HCT116 (cell line): ENCODE results near the gene TPSD1. TPM values are rescaled to one million over a fixed set of nuclear protein-coding genes. Genes with fewer than 3 reads are reported as not detected.
"Not testable (repeated sequence)": the region's sequence is repeated elsewhere in the genome, so short reads cannot be mapped to it uniquely, and the experiment has no call there.

Experiments used
- ATAC-seq: fragments of 200-7000 bp; cut with Tn5 transposase; 2 replicates; pipeline ENCODE4 v1.9.1; 2020; ENCODE audit warnings: mild to moderate bottlenecking, moderate library complexity
- BruUV-seq: library from RNA; stranded (reverse); fragments of 400-500 nt; replicated peaks from 2 replicates; lab custom pipeline; 2021; lab: Mats Ljungman, UMichigan
- CTCF ChIA-PET: fragments of 300-600 bp; sonication (Branson Sonifier 250); formaldehyde crosslinking; loops from one replicate; lab custom pipeline; 2021; ENCODE audit warnings: antibody characterized with exemption; lab: Charles Lee
- POLR2A ChIA-PET: fragments of 300-600, 350-600 bp; sonication (Branson Sonifier 250); formaldehyde crosslinking; loops from one replicate; lab custom pipeline; 2021; ENCODE audit warnings: antibody characterized with exemption; lab: Charles Lee
- RAD21 ChIA-PET, 2 experiments: fragments of 300-600 bp; sonication (Branson Sonifier 250); formaldehyde crosslinking; loops; one replicate each; lab custom pipeline; 2023; ENCODE audit warnings: low total read pairs in 2 of 2; ENCODE audit not compliant: uncharacterized antibody in 2 of 2, unreplicated experiment in 2 of 2, low non-redundant PET in 1 of 2; lab: Charles Lee
- DNase-seq: peaks from one replicate; pipeline ENCODE4 v3.0.0-alpha.2; 2010; ENCODE audit warnings: low read depth, low spot score
- H2AFZ ChIP-seq: fragments of 200-600 bp; shearing (Covaris generic), sonication (generic); 2 replicates; pipeline ENCODE4 v1.6.1; 2017; ENCODE audit warnings: low read depth, mixed run types, mixed read lengths, antibody characterized with exemption, low read length; ENCODE audit not compliant: poor library complexity, severe bottlenecking
- H3K27ac ChIP-seq: 2 replicates; pipeline ENCODE4 v1.5.1; 2012; ENCODE audit warnings: low read depth, low read length
- H3K27me3 ChIP-seq: fragments of 200-600 bp; sonication (generic); 2 replicates; pipeline ENCODE4 v1.6.1; 2016; ENCODE audit warnings: mixed run types, low read length, mixed read lengths; ENCODE audit not compliant: insufficient read depth
- H3K36me3 ChIP-seq, 2 experiments: fragments of 200-500 bp in 1 of 2; fragments of 200-600 bp in 1 of 2; sonication (Bioruptor generic) in 1 of 2; sonication (generic) in 1 of 2; 2 replicates each; pipeline versions ENCODE4 v1.5.1 to v1.6.1; 2014 to 2016; ENCODE audit warnings: low read length in 2 of 2, inconsistent platforms in 1 of 2, mixed read lengths in 1 of 2, mixed run types in 1 of 2; ENCODE audit not compliant: insufficient read depth in 2 of 2, control insufficient read depth in 1 of 2
- H3K4me1 ChIP-seq, 2 experiments: fragments of 200-600 bp in 1 of 2; sonication (generic) in 1 of 2; 2 replicates each; pipeline versions ENCODE4 v1.5.1 to v1.6.1; 2012 to 2017; ENCODE audit warnings: low read length in 2 of 2, inconsistent platforms in 1 of 2, mild to moderate bottlenecking in 1 of 2, mixed read lengths in 1 of 2, mixed run types in 1 of 2, moderate library complexity in 1 of 2; ENCODE audit not compliant: insufficient read depth in 2 of 2, control insufficient read depth in 1 of 2
- H3K4me2 ChIP-seq: fragments of 200-600 bp; sonication (generic); 2 replicates; pipeline ENCODE4 v1.6.1; 2017; ENCODE audit warnings: mixed run types, low read length, mixed read lengths
- H3K4me3 ChIP-seq, 2 experiments: fragments of 200-600 bp in 1 of 2; sonication (generic) in 1 of 2; replicated peaks in 1 of 2; 2 replicates each; pipeline ENCODE4 v1.5.1; 2011 to 2016; ENCODE audit warnings: low read length in 2 of 2, control low read depth in 1 of 2, low read depth in 1 of 2, mild to moderate bottlenecking in 1 of 2, mixed read lengths in 1 of 2, mixed run types in 1 of 2
- H3K79me2 ChIP-seq: fragments of 200-600 bp; sonication (generic); 2 replicates; pipeline ENCODE4 v1.6.1; 2017; ENCODE audit warnings: mild to moderate bottlenecking, mixed run types, low read length, moderate library complexity, mixed read lengths; ENCODE audit not compliant: insufficient read depth
- H3K9ac ChIP-seq: fragments of 200-600 bp; sonication (generic); 2 replicates; pipeline ENCODE4 v1.6.1; 2016; ENCODE audit warnings: low read length, mixed read lengths
- H3K9me2 ChIP-seq: fragments of 200-600 bp; sonication (generic), shearing (Covaris generic); 2 replicates; pipeline ENCODE4 v1.6.1; 2017; ENCODE audit warnings: mixed run types, mild to moderate bottlenecking, moderate library complexity; ENCODE audit not compliant: insufficient read depth
- H3K9me3 ChIP-seq, 2 experiments: fragments of 200-500 bp in 1 of 2; fragments of 200-600 bp in 1 of 2; sonication (Bioruptor generic) in 1 of 2; sonication (generic) in 1 of 2; 2 replicates each; pipeline ENCODE4 v1.6.1; 2014 to 2017; ENCODE audit warnings: low read length in 2 of 2, mixed read lengths in 2 of 2, inconsistent platforms in 1 of 2, low read depth in 1 of 2, mild to moderate bottlenecking in 1 of 2, mixed run types in 1 of 2, moderate library complexity in 1 of 2; ENCODE audit not compliant: control insufficient read depth in 1 of 2, insufficient read depth in 1 of 2
- H4K20me1 ChIP-seq: fragments of 200-600 bp; sonication (generic), shearing (Covaris generic); 2 replicates; pipeline ENCODE4 v1.6.1; 2017; ENCODE audit warnings: mixed run types, mild to moderate bottlenecking, moderate library complexity; ENCODE audit not compliant: insufficient read depth
- CBX3 ChIP-seq: IDR thresholded peaks from 2 replicates; pipeline ENCODE4 v1.6.1; 2012; ENCODE audit warnings: low read depth
- ELF1 ChIP-seq: IDR thresholded peaks from 2 replicates; pipeline ENCODE4 v1.6.1; 2012; ENCODE audit warnings: low read depth, borderline replicate concordance
- YY1 ChIP-seq: IDR thresholded peaks from 2 replicates; pipeline ENCODE4 v1.6.1; 2011; ENCODE audit warnings: low read length, low read depth, moderate library complexity, mild to moderate bottlenecking; ENCODE audit not compliant: insufficient replicate concordance; ENCODE audit errors: extremely low read depth
- intact Hi-C: fragments of 100-400 bp; cut with micrococcal nuclease; formaldehyde crosslinking; loops from 2 replicates; pipeline ENCODE4 v1.10.0; 2022
- total RNA-seq: library from RNA; stranded (reverse); gene quantifications from one replicate; pipeline ENCODE4 v1.2.1, GENCODE V29; 2021; ENCODE audit not compliant: unreplicated experiment

The TPSD1 gene
- total RNA-seq, 1 experiment from 2014 or later = not detected

DNA sequence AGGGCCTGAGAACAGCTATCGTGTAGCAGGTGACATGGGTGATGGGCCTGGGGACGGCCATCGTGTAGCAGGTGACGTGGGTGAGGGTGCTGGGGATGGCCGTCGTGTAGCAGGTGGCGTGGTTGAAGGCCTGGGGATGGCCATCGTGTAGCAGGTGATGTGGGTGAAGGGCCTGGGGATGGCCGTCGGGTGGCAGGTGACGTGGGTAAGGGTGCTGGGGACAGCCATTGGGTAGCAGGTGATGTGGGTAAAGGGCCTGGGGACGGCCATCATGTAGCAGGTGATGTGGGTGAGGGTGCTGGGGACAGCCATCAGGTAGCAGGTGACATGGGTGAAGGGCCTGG, 15.5 kb downstream of the TPSD1 start:
- Histone ChIP-seq H3K36me3 (no peaks in the 10 kb centered on the region), H3K9ac (no peak overlapping the region), H3K4me3 (no peak overlapping the region), H3K27ac (no peak overlapping the region), H4K20me1 (no peaks in the 10 kb centered on the region), H3K27me3 (no peaks in the 10 kb centered on the region), H3K4me1 (peaks cover 4 to 5% of the 10 kb centered on the region in 2 experiments; a peak in 3 of 4 replicates), H3K79me2 (no peaks in the 10 kb centered on the region), H2AFZ (no peak overlapping the region), H3K9me2 (no peaks in the 10 kb centered on the region), H3K9me3 (no peaks in the 10 kb centered on the region), H3K4me2 (no peak overlapping the region)
- DNase-seq (no peak), ATAC-seq (0 out of 2 replicates have a peak, but pooled peaks have one; percentile 11)
- POLR2A ChIA-PET = no interaction called here
- RAD21 ChIA-PET = interaction anchor here in 1 of 2 experiments (0.7 kb wide), 1 partner anchor 16 kb away, joined by 3 read pairs; no protein-coding TSS in a partner anchor
- TF ChIP-seq YY1 (no peak), ELF1 (no peak), CBX3 (no peak)
- BruUV-seq = no TSS peak
- CTCF ChIA-PET = no interaction called here
- intact Hi-C loops = no loop called here

DNA sequence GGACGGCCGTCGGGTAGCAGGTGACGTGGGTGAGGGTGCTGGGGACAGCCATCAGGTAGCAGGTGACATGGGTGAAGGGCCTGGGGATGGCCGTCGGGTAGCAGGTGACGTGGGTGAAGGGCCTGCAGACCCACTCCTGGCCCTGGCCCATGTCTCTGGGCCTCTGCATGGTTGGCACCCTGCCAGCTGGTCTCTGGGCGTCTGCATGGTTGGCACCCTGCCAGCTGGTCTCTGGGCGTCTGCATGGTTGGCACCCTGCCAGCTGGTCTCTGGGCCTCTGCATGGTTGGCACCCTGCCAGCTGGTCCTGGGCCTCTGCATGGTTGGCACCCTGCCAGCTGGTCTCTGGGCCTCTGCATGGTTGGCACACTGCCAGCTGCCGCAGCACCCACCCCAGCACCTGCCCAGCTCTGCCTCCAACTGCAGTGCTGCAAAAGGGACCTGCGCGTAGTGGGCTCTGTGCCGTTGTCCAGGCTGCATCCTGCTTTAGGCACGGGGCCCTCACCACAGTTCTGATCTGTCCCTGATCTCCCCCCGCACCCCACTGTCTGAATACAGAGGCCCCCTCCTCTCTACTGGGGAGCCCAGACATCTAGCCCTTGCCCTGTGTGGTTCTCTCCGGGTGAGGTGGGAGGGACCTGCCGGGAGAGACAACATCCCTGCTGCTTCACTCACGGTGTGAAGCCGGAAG, 16.0 kb downstream of the TPSD1 start:
- H3K27ac ChIP-seq, H4K20me1 ChIP-seq, POLR2A ChIA-PET, H3K9me3 ChIP-seq, H3K27me3 ChIP-seq, CTCF ChIA-PET, intact Hi-C loops, H3K4me3 ChIP-seq, H2AFZ ChIP-seq, H3K9me2 ChIP-seq, H3K9ac ChIP-seq, H3K36me3 ChIP-seq, H3K4me1 ChIP-seq, H3K79me2 ChIP-seq, DNase-seq, BruUV-seq, H3K4me2 ChIP-seq: not testable (repeated sequence)
- ATAC-seq = 0 out of 2 replicates have a peak, but pooled peaks have one; percentile 28
- RAD21 ChIA-PET = interaction anchor here in 1 of 2 experiments (0.7 kb wide), 1 partner anchor 17 kb away, joined by 3 read pairs; no protein-coding TSS in a partner anchor
